Common myeloid progenitor, CD34-positive (primary cell): ENCODE measurements around the gene CAMKV.

Source experiments
- CTCF ChIA-PET: fragments of 350-600 bp; sonication (Branson Sonifier 250); formaldehyde crosslinking; loops from one replicate; lab custom pipeline; 2021; ENCODE audit warnings: antibody characterized with exemption; lab: Charles Lee
- POLR2A ChIA-PET: fragments of 350-600 bp; sonication (Branson Sonifier 250); formaldehyde crosslinking; loops from one replicate; lab custom pipeline; 2021; ENCODE audit warnings: antibody characterized with exemption; lab: Charles Lee
- DNase-seq, 3 donors: peaks; one replicate each; pipeline versions ENCODE4 v3.0.0 to v3.0.0-alpha.2; 2013
- H3K27ac ChIP-seq, 2 experiments: 1 replicate in 1 of 2; 2 replicates in 1 of 2; pipeline ENCODE4 v1.7.0; 2013; ENCODE audit warnings: inconsistent platforms in 2 of 2, low read length in 2 of 2, mild to moderate bottlenecking in 2 of 2, low read depth in 1 of 2, moderate library complexity in 1 of 2; ENCODE audit not compliant: severe bottlenecking in 2 of 2, insufficient read depth in 1 of 2, poor library complexity in 1 of 2
- H3K27me3 ChIP-seq, 5 experiments: replicated peaks in 2 of 5; 1 replicate in 3 of 5; 2 replicates in 2 of 5; pipeline versions ENCODE4 v1.6.1 to v1.7.0; 2013; ENCODE audit warnings: low read length in 4 of 5, mild to moderate bottlenecking in 2 of 5, moderate library complexity in 2 of 5, inconsistent platforms in 1 of 5; ENCODE audit not compliant: insufficient read depth in 5 of 5, control insufficient read depth in 4 of 5
- H3K36me3 ChIP-seq, 4 experiments: 1 replicate in 2 of 4; 2 replicates in 2 of 4; pipeline versions ENCODE4 v1.6.1 to v1.7.0; 2013; ENCODE audit warnings: low read length in 3 of 4, control low read depth in 1 of 4, mild to moderate bottlenecking in 1 of 4; ENCODE audit not compliant: control insufficient read depth in 4 of 4, insufficient read depth in 4 of 4
- H3K4me1 ChIP-seq, 4 experiments: 1 replicate in 3 of 4; 2 replicates in 1 of 4; pipeline versions ENCODE4 v1.6.1 to v1.7.1; 2013; ENCODE audit warnings: low read length in 3 of 4, mild to moderate bottlenecking in 3 of 4, control low read depth in 1 of 4, inconsistent platforms in 1 of 4, moderate library complexity in 1 of 4; ENCODE audit not compliant: control insufficient read depth in 4 of 4, insufficient read depth in 4 of 4; ENCODE audit errors: control extremely low read depth in 1 of 4
- H3K4me3 ChIP-seq, 7 experiments: 1 replicate in 4 of 7; 2 replicates in 3 of 7; pipeline versions ENCODE4 v1.5.1 to v1.7.0; 2013; ENCODE audit warnings: mild to moderate bottlenecking in 7 of 7, low read length in 6 of 7, moderate library complexity in 6 of 7, inconsistent platforms in 2 of 7, low read depth in 2 of 7, control low read depth in 1 of 7; ENCODE audit not compliant: insufficient read depth in 4 of 7, control insufficient read depth in 1 of 7; ENCODE audit errors: extremely low read depth in 1 of 7
- H3K9me3 ChIP-seq, 5 experiments: 1 replicate in 4 of 5; 2 replicates in 1 of 5; pipeline versions ENCODE4 v1.6.1 to v1.7.1; 2013; ENCODE audit warnings: low read length in 4 of 5, mild to moderate bottlenecking in 2 of 5, inconsistent platforms in 1 of 5, low read depth in 1 of 5, moderate library complexity in 1 of 5; ENCODE audit not compliant: control insufficient read depth in 4 of 5, insufficient read depth in 2 of 5; ENCODE audit errors: control extremely low read depth in 1 of 5
- WGBS: methylation state at CpG from one replicate; pipeline ENCODE4 v1.1.5; 2013; ENCODE audit not compliant: insufficient coverage; 5-methylcytosine and 5-hydroxymethylcytosine counted together

CAMKV gene

DNA sequence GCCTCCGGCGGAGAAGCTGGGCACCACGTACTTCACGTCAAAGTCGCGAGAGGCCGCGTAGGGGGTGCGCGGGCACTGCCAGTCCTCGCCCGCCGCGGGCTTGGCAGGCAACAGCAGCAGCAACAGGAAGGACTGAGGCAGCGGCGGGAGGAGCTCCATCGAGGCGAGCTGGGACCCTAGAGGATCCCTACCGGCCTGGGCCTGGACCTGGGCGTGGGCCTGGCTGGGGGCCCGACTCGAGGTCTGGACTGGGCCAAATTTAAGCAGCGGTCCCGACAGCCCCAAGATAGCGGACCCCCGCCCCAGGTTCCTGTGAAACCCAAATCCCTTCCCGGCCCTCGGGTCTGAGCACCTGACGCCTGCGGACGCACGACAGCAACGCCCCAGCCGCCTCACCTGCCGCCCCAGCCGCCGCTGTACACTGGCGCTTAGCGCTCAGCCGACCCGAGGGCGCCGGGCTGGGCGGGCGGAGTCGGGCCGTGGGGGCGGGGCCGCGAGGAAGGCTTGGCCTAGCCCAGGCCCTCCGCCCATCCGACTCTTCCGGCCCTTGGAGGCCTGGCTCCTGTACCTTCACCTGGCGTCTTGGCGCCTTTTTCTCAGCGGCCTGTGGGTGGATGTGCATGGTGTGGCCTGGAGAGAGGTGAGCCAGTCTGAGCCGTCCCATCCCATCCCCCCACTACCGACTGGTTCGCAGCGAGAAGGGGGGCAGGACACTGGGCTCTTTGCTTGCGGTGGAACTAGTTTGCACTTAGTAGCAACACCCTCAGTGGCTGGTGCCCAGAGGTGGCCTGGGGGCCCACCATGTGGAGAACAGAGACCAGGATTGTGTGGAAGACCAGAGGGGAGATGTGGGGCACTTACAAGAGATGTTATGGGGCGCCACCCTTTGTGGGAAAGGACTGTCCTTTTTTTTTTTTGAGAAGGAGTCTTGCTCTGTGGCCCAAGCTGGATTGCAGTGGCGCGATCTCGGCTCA, 34.0 kb upstream of the CAMKV start, which contains the start of gene MST1R:
MST1R (minus strand) TSS at position 423 of the 974 bp plus-strand sequence; CDS start at position 159, 264 bp downstream.
- Histone ChIP-seq H3K4me1 (peaks cover 0 to 22% (median 20%) of the 10 kb centered on the region in 4 experiments), H3K9me3 (no peaks in the 10 kb centered on the region), H3K36me3 (peaks cover 0 to 2% (median under 1%) of the 10 kb centered on the region in 4 experiments), H3K4me3 (peak within 1 kb of the TSS; percentile 20 to 76 (median 65)), H3K27me3 (no peaks in the 10 kb centered on the region), H3K27ac (no peak within 1 kb of the TSS)
- DNase-seq, result peak; percentile 58 to 77 (median 75)
- WGBS, result 51% methylated on average over 46 of the region's 65 CpGs
- POLR2A ChIA-PET, result no interaction called here
- CTCF ChIA-PET, result interaction anchor here (1.2 to 4.0 kb wide), 5 partner anchors 47 to 101 kb away, joined by 5 to 26 read pairs (median 15); partner anchors contain the start of genes INKA1 and TRAIP

DNA sequence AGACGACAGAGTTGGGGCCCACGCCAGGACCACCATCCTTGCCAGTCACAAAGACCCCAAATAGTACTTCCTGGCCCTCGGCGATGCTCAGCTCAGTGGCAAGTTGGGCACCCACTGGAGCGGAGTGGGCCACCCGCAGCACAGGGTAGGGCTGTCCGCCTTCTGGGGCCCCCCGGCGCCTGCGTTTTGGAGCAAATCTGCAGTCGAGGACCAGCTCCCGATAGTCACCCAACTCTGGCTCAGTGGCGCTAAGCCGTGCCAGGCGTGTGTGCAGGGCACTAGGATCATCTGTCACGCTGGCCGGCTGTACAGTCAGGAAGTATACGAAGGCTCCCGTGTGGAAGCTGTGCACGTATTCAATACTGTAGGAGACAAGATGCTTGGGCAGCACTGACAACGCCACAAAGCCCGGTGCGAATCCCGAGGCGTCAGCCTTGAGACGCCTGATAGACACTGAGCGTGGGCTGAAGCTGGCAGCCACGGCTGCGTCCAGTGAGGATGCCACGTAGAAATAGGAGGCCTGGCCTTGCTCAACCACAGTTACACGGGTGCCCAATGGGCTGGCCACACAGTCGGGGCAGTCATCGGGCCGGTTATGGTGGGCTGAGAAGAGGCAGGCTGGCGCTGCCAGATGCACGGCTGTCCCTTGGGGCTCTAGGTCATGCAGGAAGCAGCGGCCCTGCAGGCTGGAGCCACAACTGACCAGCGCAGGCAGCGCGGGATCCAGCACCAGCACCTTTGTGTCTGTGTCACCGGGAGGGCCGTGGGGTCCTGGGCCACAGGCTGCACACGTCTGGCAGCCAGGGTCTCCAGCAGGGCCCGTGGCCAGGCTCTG, 33.0 kb upstream of the CAMKV start:
- WGBS, result 97% methylated on average over 42 of the region's 44 CpGs
- Histone ChIP-seq H3K4me3 (no peak overlapping the region), H3K27ac (no peak overlapping the region), H3K27me3 (no peaks in the 10 kb centered on the region), H3K9me3 (no peaks in the 10 kb centered on the region), H3K36me3 (no peaks in the 10 kb centered on the region), H3K4me1 (peaks cover 0 to 22% (median 20%) of the 10 kb centered on the region in 4 experiments)
- DNase-seq, result no peak
- POLR2A ChIA-PET, result interaction anchor here (1.0 kb wide), 1 partner anchor 64 kb away, joined by 3 read pairs; no protein-coding TSS in a partner anchor
- CTCF ChIA-PET, result interaction anchor here (0.8 to 4.3 kb wide), 5 partner anchors 20 to 61 kb away, joined by 3 to 26 read pairs (median 7); partner anchors contain the start of gene TRAIP

- no peaks in the 10 kb centered on the region for H3K36me3 ChIP-seq
Measured at GRCh38 chr3:49901366-49902339, 31.9 kb upstream of the CAMKV start.

GRCh38 chr3:49900491-49901153, 30.9 kb upstream of the CAMKV start:
- ChIA-PET POLR2A (no interaction called here), CTCF (interaction anchor here (0.7 to 4.3 kb wide), 17 partner anchors 9 to 184 kb away, joined by 3 to 26 read pairs (median 4); partner anchors contain the start of genes CDHR4 and TRAIP)
- 85% methylated on average over 6 of the region's 8 CpGs for WGBS
- Histone ChIP-seq H3K36me3 (no peaks in the 10 kb centered on the region), H3K9me3 (no peaks in the 10 kb centered on the region), H3K4me3 (no peak overlapping the region), H3K27me3 (no peaks in the 10 kb centered on the region), H3K4me1 (peaks cover 0 to 12% (median 11%) of the 10 kb centered on the region in 4 experiments), H3K27ac (no peak overlapping the region)
- no peak for DNase-seq

More at GRCh38 chr3:49901366-49902339, 31.9 kb upstream of the CAMKV start:
- Histone ChIP-seq H3K4me1 (peaks cover 0 to 22% (median 20%) of the 10 kb centered on the region in 4 experiments), H3K9me3 (no peaks in the 10 kb centered on the region), H3K27ac (no peak overlapping the region), H3K27me3 (no peaks in the 10 kb centered on the region), H3K4me3 (no peak overlapping the region)
- ChIA-PET POLR2A (interaction anchor here (1.0 kb wide), 1 partner anchor 62 kb away, joined by 3 read pairs; no protein-coding TSS in a partner anchor), CTCF (interaction anchor here (0.6 to 4.3 kb wide), 15 partner anchors 8 to 91 kb away, joined by 3 to 26 read pairs (median 4); partner anchors contain the start of gene TRAIP)
- DNase-seq, result peak in 2 of 3 donors; percentile 41 to 44
- 85% methylated on average over 4 of the region's 11 CpGs for WGBS

- ChIA-PET CTCF (interaction anchor here (0.6 to 4.3 kb wide), 13 partner anchors 10 to 184 kb away, joined by 3 to 26 read pairs (median 4); partner anchors contain the start of gene INKA1), POLR2A (interaction anchor here (0.8 kb wide), 1 partner anchor 97 kb away, joined by 3 read pairs; the partner anchor contains the start of gene INKA1)
- Histone ChIP-seq H3K4me1 (peaks cover 0 to 11% (median 10%) of the 10 kb centered on the region in 4 experiments), H3K36me3 (no peaks in the 10 kb centered on the region), H3K27ac (no peak overlapping the region), H3K4me3 (no peak overlapping the region), H3K9me3 (no peaks in the 10 kb centered on the region), H3K27me3 (no peaks in the 10 kb centered on the region)
- DNase-seq, result peak; percentile 29 to 60 (median 54)
- 68% methylated on average over 5 of the region's 5 CpGs for WGBS
Measured at GRCh38 chr3:49899815-49900214, 30.1 kb upstream of the CAMKV start.
